ENCODE results near the gene ANKLE2. TPM values are rescaled to one million over a fixed set of nuclear protein-coding genes. Genes with fewer than 3 reads are reported as not detected.

Gene ANKLE2
- total and polyA plus RNA-seq, 2 of the 8 experiments (the other 6 are each of a cell fraction or from before 2014, with no cell fraction given): 41.0 to 64.9 TPM

GRCh38 chr12:132687211-132688164, 74.1 kb downstream of the ANKLE2 start, which contains the start of the genes POLE and PXMP2:
Gene POLE, minus strand, starts transcription at chr12:132687342. Its CDS starts 27 bp downstream, at chr12:132687315.
Gene PXMP2, plus strand, starts transcription at chr12:132687587. Its CDS starts 84 bp downstream, at chr12:132687671.
- Histone ChIP-seq H3K18ac (ENCODE audit: extremely low read depth, low read length) (no peak within 1 kb of the TSS), H4K20me1 (replicated peaks in 1 of 2; ENCODE audit: control insufficient read depth in 1 of 2, insufficient read depth in 2 of 2, low read length in 2 of 2) (peaks cover 11 to 15% of the 10 kb centered on the region in 2 experiments), H4K5ac (ENCODE audit: insufficient read length, low read depth, low read length) (peak within 1 kb of the TSS; percentile 43), H3K79me1 (ENCODE audit: low read depth, low read length) (peaks cover 7% of the 10 kb centered on the region), H4K8ac (ENCODE audit: extremely low read depth, insufficient read depth, low read length) (peak within 1 kb of the TSS; percentile 99; the same call in 1 of the 2 replicates), H3K14ac (ENCODE audit: insufficient read length) (no peak within 1 kb of the TSS), H3K23ac (ENCODE audit: insufficient read length) (no peak within 1 kb of the TSS), H3K23me2 (ENCODE audit: low read depth, low read length) (no peaks in the 10 kb centered on the region; the same call in 1 of the 2 replicates), H4K91ac (replicated peaks; ENCODE audit: insufficient read length, low read length) (no peak within 1 kb of the TSS), H3K9me3 (ENCODE audit: insufficient read depth in 2 of 2, low read depth in 1 of 2, low read length in 1 of 2) (no peaks in the 10 kb centered on the region), H2BK12ac (ENCODE audit: low read depth, low read length) (no peak within 1 kb of the TSS), H3K4me2 (ENCODE audit: insufficient read depth in 1 of 2, low read depth in 2 of 2, low read length in 2 of 2) (peak within 1 kb of the TSS; percentile 33 to 61), H3K79me2 (ENCODE audit: control insufficient read depth in 1 of 2, insufficient read depth in 2 of 2, low read length in 2 of 2) (peaks cover 21 to 38% of the 10 kb centered on the region in 2 experiments), H3K27me3 (replicated peaks in 1 of 4; ENCODE audit: control insufficient read depth in 3 of 4, extremely low read depth in 1 of 4, insufficient read depth in 3 of 4, low read length in 3 of 4) (peaks cover 2 to 9% (median 6%) of the 10 kb centered on the region in 4 experiments; a peak in 6 of 7 replicates), H3K56ac (replicated peaks; ENCODE audit: insufficient read length, low read depth, low read length) (no peak within 1 kb of the TSS), H2BK120ac (replicated peaks; ENCODE audit: low read depth, low read length) (no peak within 1 kb of the TSS), H2BK5ac (ENCODE audit: low read depth, low read length) (no peak within 1 kb of the TSS), H2AK5ac (ENCODE audit: low read depth, low read length) (no peak within 1 kb of the TSS), H3K9ac (replicated peaks in 1 of 4; ENCODE audit: extremely low read depth in 1 of 4, low read depth in 3 of 4, low read length in 3 of 4) (peak within 1 kb of the TSS; percentile 38 to 99 (median 80)), H3K36me3 (ENCODE audit: control insufficient read depth in 2 of 4, insufficient read depth in 4 of 4, low read length in 3 of 4) (peaks cover 0 to 8% (median 0%) of the 10 kb centered on the region in 4 experiments; a peak in 3 of 8 replicates), H3K4me1 (replicated peaks in 1 of 4; ENCODE audit: control insufficient read depth in 3 of 4, insufficient read depth in 4 of 4, low read length in 3 of 4) (peaks cover 0 to 2% (median 0%) of the 10 kb centered on the region in 4 experiments; a peak in 1 of 7 replicates), H2BK20ac (ENCODE audit: low read length) (no peak within 1 kb of the TSS), H3K4ac (replicated peaks; ENCODE audit: insufficient read length, low read depth, low read length) (no peak within 1 kb of the TSS), H3K4me3 (ENCODE audit: extremely low read depth in 1 of 4, insufficient read depth in 2 of 4, low read depth in 3 of 4, low read length in 4 of 4) (peak within 1 kb of the TSS; percentile 59 to 88 (median 66)), H3K27ac (ENCODE audit: low read depth, low read length) (peak within 1 kb of the TSS; percentile 89; the same call in 1 of the 2 replicates), H2AFZ (ENCODE audit: low read length) (no peak within 1 kb of the TSS), H2BK15ac (ENCODE audit: low read length) (no peak within 1 kb of the TSS)
- no peak for FAIRE-seq
- peak; percentile 76 to 94 for DNase-seq (ENCODE audit: low read depth in 1 of 2, low spot score in 2 of 2)
- POLR2A ChIA-PET (ENCODE audit: partially characterized antibody): interaction anchor here (2.6 kb wide), 1 partner anchor 23 kb away, joined by 10 read pairs; the partner anchor contains the start of gene PGAM5
- CTCF ChIA-PET (ENCODE audit: partially characterized antibody): no interaction called here
- 1% methylated on average over 87 of the region's 134 CpGs; no CpG with 5 or more reads in 1 of the 2 experiments for whole genome bisulfite sequencing, 2 experiments (ENCODE audit: extremely low coverage in 1 of 2, insufficient coverage in 1 of 2, insufficient read length in 1 of 2, insufficient replicate concordance in 2 of 2, low coverage in 1 of 2, low lambda C conversion rate in 2 of 2, missing lambda C conversion rate in 1 of 2)
- TF ChIP-seq, protein P1, sequence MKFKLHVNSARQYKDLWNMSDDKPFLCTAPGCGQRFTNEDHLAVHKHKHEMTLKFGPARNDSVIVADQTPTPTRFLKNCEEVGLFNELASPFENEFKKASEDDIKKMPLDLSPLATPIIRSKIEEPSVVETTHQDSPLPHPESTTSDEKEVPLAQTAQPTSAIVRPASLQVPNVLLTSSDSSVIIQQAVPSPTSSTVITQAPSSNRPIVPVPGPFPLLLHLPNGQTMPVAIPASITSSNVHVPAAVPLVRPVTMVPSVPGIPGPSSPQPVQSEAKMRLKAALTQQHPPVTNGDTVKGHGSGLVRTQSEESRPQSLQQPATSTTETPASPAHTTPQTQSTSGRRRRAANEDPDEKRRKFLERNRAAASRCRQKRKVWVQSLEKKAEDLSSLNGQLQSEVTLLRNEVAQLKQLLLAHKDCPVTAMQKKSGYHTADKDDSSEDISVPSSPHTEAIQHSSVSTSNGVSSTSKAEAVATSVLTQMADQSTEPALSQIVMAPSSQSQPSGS (IDR thresholded peaks at IDR 0.05; ENCODE audit: low read length): no peak
- TF ChIP-seq BCL11A (IDR thresholded peaks at IDR 0.05; ENCODE audit: low read depth in 2 of 2, low read length in 2 of 2) (no peak), CTBP2 (IDR thresholded peaks at IDR 0.05; ENCODE audit: borderline replicate concordance, insufficient read depth, insufficient read length, low read length) (no peak), POLR2A (IDR thresholded peaks at IDR 0.05; ENCODE audit: control extremely low read depth in 1 of 2, low read depth in 2 of 2, low read length in 2 of 2) (peak; percentile 80 to 84), RAD21 (IDR thresholded peaks at IDR 0.05 in 1 of 2, conservative IDR thresholded peaks at IDR 0.05 in 1 of 2; ENCODE audit: low read depth in 2 of 2, low read length in 2 of 2) (no peak), HDAC2 (IDR thresholded peaks at IDR 0.05; ENCODE audit: borderline replicate concordance in 1 of 2, low read depth in 2 of 2, low read length in 2 of 2) (peak; percentile 42 to 51; a peak in 2 of 4 replicates), SP1 (IDR thresholded peaks at IDR 0.05; ENCODE audit: low read depth, low read length) (peak; percentile 44; the same call in 1 of the 2 replicates), RXRA (IDR thresholded peaks at IDR 0.05; ENCODE audit: insufficient read depth, low read depth, low read length) (no peak)

Data from H1 (cell line).